Measurements from ENCODE around the gene MED29. TPM values are rescaled to one million over a fixed set of nuclear protein-coding genes. Genes with fewer than 3 reads are reported as not detected.

MED29 gene
- polyA plus RNA-seq, 1 experiment: 36.6 TPM

GRCh38 chr19:39406656-39407409 is 15.7 kb downstream of the MED29 start, which contains the start of gene ZFP36:
Gene ZFP36, plus strand, starts transcription at chr19:39406847. Its CDS starts 58 bp downstream, at chr19:39406905.
- Histone ChIP-seq H3K27me3 (ENCODE audit: control insufficient read depth, insufficient read depth, low read length) (no peaks in the 10 kb centered on the region), H3K4me3 (ENCODE audit: low read depth, low read length) (peak within 1 kb of the TSS; percentile 86), H3K36me3 (ENCODE audit: control insufficient read depth, insufficient read depth, low read length) (peaks cover 10% of the 10 kb centered on the region)
- POLR2A ChIA-PET: interaction anchor here (0.6 to 1.0 kb wide), 3 partner anchors 16 to 124 kb away, joined by 3 to 5 read pairs (median 5); partner anchors contain the start of genes MED29 and PAF1
- TF ChIP-seq, protein P1, sequence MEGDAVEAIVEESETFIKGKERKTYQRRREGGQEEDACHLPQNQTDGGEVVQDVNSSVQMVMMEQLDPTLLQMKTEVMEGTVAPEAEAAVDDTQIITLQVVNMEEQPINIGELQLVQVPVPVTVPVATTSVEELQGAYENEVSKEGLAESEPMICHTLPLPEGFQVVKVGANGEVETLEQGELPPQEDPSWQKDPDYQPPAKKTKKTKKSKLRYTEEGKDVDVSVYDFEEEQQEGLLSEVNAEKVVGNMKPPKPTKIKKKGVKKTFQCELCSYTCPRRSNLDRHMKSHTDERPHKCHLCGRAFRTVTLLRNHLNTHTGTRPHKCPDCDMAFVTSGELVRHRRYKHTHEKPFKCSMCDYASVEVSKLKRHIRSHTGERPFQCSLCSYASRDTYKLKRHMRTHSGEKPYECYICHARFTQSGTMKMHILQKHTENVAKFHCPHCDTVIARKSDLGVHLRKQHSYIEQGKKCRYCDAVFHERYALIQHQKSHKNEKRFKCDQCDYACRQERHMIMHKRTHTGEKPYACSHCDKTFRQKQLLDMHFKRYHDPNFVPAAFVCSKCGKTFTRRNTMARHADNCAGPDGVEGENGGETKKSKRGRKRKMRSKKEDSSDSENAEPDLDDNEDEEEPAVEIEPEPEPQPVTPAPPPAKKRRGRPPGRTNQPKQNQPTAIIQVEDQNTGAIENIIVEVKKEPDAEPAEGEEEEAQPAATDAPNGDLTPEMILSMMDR (IDR thresholded peaks at IDR 0.05; ENCODE audit: insufficient read depth, low read depth, low read length): peak; percentile 14; the same call in 1 of the 2 replicates
- CTCF ChIA-PET: interaction anchor here (3.7 kb wide), 1 partner anchor 9 kb away, joined by 48 read pairs; no protein-coding TSS in a partner anchor
- no peak for DNase-seq (ENCODE audit: low read depth)

DNA sequence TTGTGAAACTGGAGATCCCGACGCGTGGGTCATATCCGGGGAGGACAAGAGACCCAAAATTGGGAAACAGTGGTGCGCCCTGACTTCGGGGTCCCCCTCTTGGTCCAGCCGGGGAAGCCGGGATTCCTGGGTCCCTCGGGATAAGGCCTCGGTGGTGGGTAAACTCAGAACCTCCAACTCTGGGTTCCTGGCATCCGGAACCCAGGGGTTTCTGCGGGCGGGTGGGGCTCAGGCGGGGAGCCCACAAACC is 16.2 kb downstream of the MED29 start:
- Histone ChIP-seq H3K27me3 (ENCODE audit: control insufficient read depth, insufficient read depth, low read length) (no peaks in the 10 kb centered on the region), H3K36me3 (ENCODE audit: control insufficient read depth, insufficient read depth, low read length) (peaks cover 10% of the 10 kb centered on the region), H3K4me3 (ENCODE audit: low read depth, low read length) (peak overlapping the region; percentile 86)
- ChIA-PET POLR2A (no interaction called here), CTCF (interaction anchor here (3.7 kb wide), 1 partner anchor 10 kb away, joined by 48 read pairs; no protein-coding TSS in a partner anchor)
- TF ChIP-seq, protein P1 (IDR thresholded peaks at IDR 0.05; ENCODE audit: insufficient read depth, low read depth, low read length): no peak
- DNase-seq (ENCODE audit: low read depth): no peak

DNA sequence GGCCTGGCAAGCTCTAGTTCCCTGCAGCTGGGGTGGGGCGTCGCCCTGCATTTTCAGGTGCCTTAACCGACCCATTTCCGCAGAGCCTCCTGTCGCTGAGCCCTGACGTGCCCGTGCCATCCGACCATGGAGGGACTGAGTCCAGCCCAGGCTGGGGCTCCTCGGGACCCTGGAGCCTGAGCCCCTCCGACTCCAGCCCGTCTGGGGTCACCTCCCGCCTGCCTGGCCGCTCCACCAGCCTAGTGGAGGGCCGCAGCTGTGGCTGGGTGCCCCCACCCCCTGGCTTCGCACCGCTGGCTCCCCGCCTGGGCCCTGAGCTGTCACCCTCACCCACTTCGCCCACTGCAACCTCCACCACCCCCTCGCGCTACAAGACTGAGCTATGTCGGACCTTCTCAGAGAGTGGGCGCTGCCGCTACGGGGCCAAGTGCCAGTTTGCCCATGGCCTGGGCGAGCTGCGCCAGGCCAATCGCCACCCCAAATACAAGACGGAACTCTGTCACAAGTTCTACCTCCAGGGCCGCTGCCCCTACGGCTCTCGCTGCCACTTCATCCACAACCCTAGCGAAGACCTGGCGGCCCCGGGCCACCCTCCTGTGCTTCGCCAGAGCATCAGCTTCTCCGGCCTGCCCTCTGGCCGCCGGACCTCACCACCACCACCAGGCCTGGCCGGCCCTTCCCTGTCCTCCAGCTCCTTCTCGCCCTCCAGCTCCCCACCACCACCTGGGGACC is 16.6 kb downstream of the MED29 start:
- no peaks in the 10 kb centered on the region for H3K27me3 ChIP-seq (ENCODE audit: control insufficient read depth, insufficient read depth, low read length)
- POLR2A ChIA-PET: interaction anchor here (0.6 to 1.1 kb wide), 2 partner anchors 10 to 35 kb away, joined by 3 read pairs; no protein-coding TSS in a partner anchor
- TF ChIP-seq, protein P1 (IDR thresholded peaks at IDR 0.05; ENCODE audit: insufficient read depth, low read depth, low read length): no peak
- H3K36me3 ChIP-seq (ENCODE audit: control insufficient read depth, insufficient read depth, low read length): peaks cover 10% of the 10 kb centered on the region
- peak overlapping the region; percentile 86 for H3K4me3 ChIP-seq (ENCODE audit: low read depth, low read length)
- DNase-seq (ENCODE audit: low read depth): no peak
- CTCF ChIA-PET: interaction anchor here (0.6 to 3.7 kb wide), 4 partner anchors 10 to 439 kb away, joined by 3 to 48 read pairs (median 3); no protein-coding TSS in a partner anchor

GRCh38 chr19:39408392-39409207 is 17.4 kb downstream of the MED29 start:
- POLR2A ChIA-PET: interaction anchor here (0.6 to 1.1 kb wide), 3 partner anchors 10 to 36 kb away, joined by 3 read pairs; no protein-coding TSS in a partner anchor
- TF ChIP-seq, protein P1 (IDR thresholded peaks at IDR 0.05; ENCODE audit: insufficient read depth, low read depth, low read length): no peak
- no peaks in the 10 kb centered on the region for H3K27me3 ChIP-seq (ENCODE audit: control insufficient read depth, insufficient read depth, low read length)
- DNase-seq (ENCODE audit: low read depth): no peak
- CTCF ChIA-PET: interaction anchor here (0.5 to 3.7 kb wide), 5 partner anchors 11 to 440 kb away, joined by 3 to 48 read pairs (median 3); no protein-coding TSS in a partner anchor
- peaks cover 10% of the 10 kb centered on the region for H3K36me3 ChIP-seq (ENCODE audit: control insufficient read depth, insufficient read depth, low read length)
- peak overlapping the region; percentile 86 for H3K4me3 ChIP-seq (ENCODE audit: low read depth, low read length)

Measured in BJ (cell line).